ENCODE data around the gene AVEN. TPM values are rescaled to one million over a fixed set of nuclear protein-coding genes. Genes with fewer than 3 reads are reported as not detected.

The AVEN gene
- total and polyA plus RNA-seq, 9 of the 15 experiments (the other 6 are each of a cell fraction or from before 2014, with no cell fraction given): 1.5 to 6.4 (median 4.7) TPM

DNA sequence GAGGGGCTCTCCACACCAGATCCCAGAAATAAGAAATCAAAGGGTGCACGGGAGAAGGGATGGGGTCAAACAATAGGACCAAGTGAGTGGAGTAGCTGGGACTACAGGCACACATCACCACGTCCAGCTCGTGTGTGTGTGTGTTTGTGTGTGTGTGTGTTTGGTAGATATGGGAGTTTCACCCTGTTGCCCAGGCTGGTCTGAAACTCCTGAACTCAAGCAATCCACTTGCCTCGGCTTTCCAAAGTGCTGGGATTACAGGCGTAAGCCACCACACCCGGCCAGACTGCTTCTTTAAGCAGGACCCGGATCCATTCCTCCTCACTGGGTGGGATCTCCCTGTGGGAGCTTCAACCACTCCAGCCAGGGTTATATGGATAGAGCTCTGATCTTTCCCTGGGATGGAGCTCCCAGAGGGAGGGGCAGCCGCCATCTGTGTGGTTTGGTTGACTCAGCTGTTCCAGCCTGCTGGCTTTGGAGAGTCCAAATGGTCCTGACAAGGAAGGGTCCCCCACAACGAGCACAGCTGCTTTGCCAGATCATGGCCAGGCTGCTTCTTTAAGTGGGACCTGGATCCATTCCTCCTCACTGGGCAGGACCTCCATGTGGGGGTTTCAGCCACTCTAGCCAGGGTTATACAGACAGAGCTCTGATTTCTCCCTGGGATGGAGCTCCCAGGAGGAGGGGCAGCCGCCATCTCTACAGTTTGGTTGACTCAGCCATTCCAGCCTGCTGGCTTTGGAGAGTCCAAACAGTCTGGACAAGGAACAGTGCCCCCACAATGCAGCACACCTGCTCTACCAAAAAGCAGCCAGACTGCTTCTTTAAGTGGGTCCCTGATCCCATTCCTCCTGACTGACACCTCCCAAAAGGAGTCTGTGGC, 9.1 kb upstream of the AVEN start:
- no peak overlapping the region for H3K27ac ChIP-seq (ENCODE audit: extremely low read depth, low read depth, low read length)
- H3K4me2 ChIP-seq (ENCODE audit: insufficient read depth, low read length): no peak overlapping the region
- H3K9me1 ChIP-seq (ENCODE audit: control insufficient read depth, insufficient read depth, low read length): no peaks in the 10 kb centered on the region
- no peaks in the 10 kb centered on the region for H3K79me2 ChIP-seq (ENCODE audit: control insufficient read depth, insufficient read depth, low read length)
- peaks cover 7% of the 10 kb centered on the region for H4K20me1 ChIP-seq (replicated peaks; ENCODE audit: control insufficient read depth, insufficient read depth, low read length)
- no peak overlapping the region for H2AFZ ChIP-seq (ENCODE audit: low read depth, low read length)
- 26% methylated on average over 10 of the region's 10 CpGs for WGBS (ENCODE audit: insufficient coverage, low coverage, missing lambda C conversion rate)
- no peak overlapping the region for H3K9ac ChIP-seq (ENCODE audit: insufficient read depth in 1 of 2, low read depth in 2 of 2, low read length in 2 of 2)
- CTCF ChIA-PET (ENCODE audit: low intra/inter-chr PET ratio): no interaction called here
- intact Hi-C loops (cut with micrococcal nuclease): no loop called here
- POLR2A ChIA-PET: interaction anchor here (0.6 to 1.3 kb wide), 9 partner anchors 8 to 423 kb away, joined by 3 to 5 read pairs (median 3); partner anchors contain the start of genes EMC7, KATNBL1, LPCAT4 and PGBD4
- H3K9me3 ChIP-seq (replicated peaks; ENCODE audit: control insufficient read depth, insufficient read depth, low read depth, low read length): no peaks in the 10 kb centered on the region
- BruUV-seq (replicated peaks): no TSS peak
- FAIRE-seq (no peak), ATAC-seq (no peak), DNase-seq (ENCODE audit: extremely low read depth in 1 of 4, low spot score in 3 of 4) (no peak)
- H3K36me3 ChIP-seq (ENCODE audit: control insufficient read depth, insufficient read depth, low read length): no peaks in the 10 kb centered on the region
- in situ Hi-C loops (cut with MboI): loop anchor here (5.0 kb wide), 1 partner anchor 169 kb away; no protein-coding TSS in a partner anchor
- H3K4me3 ChIP-seq: no peak overlapping the region
- peaks cover 5 to 8% of the 10 kb centered on the region in 2 experiments; a peak in 4 of 5 replicates for H3K4me1 ChIP-seq (replicated peaks in 1 of 2; ENCODE audit: control insufficient read depth in 2 of 2, insufficient read depth in 2 of 2, low read length in 2 of 2)
- peaks cover 5% of the 10 kb centered on the region in 2 experiments; a peak in 3 of 5 replicates for H3K27me3 ChIP-seq (ENCODE audit: control insufficient read depth in 2 of 2, insufficient read depth in 2 of 2, low read length in 2 of 2)
- 0 out of 2 replicates have a peak, but pooled peaks have one; percentile 2 for TF ChIP-seq FOXJ3 (CRISPR knock-in tag; IDR thresholded peaks at IDR 0.05)
- no peak for TF ChIP-seq NFYB (IDR thresholded peaks at IDR 0.05; ENCODE audit: extremely low read depth, insufficient read length)
- TF ChIP-seq, protein P1, sequence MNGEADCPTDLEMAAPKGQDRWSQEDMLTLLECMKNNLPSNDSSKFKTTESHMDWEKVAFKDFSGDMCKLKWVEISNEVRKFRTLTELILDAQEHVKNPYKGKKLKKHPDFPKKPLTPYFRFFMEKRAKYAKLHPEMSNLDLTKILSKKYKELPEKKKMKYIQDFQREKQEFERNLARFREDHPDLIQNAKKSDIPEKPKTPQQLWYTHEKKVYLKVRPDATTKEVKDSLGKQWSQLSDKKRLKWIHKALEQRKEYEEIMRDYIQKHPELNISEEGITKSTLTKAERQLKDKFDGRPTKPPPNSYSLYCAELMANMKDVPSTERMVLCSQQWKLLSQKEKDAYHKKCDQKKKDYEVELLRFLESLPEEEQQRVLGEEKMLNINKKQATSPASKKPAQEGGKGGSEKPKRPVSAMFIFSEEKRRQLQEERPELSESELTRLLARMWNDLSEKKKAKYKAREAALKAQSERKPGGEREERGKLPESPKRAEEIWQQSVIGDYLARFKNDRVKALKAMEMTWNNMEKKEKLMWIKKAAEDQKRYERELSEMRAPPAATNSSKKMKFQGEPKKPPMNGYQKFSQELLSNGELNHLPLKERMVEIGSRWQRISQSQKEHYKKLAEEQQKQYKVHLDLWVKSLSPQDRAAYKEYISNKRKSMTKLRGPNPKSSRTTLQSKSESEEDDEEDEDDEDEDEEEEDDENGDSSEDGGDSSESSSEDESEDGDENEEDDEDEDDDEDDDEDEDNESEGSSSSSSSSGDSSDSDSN (IDR thresholded peaks at IDR 0.05; ENCODE audit: borderline replicate concordance in 1 of 2, low read depth in 2 of 2, low read length in 2 of 2): no peak
- no peak for TF ChIP-seq ESRRB (CRISPR knock-in tag; IDR thresholded peaks at IDR 0.05; ENCODE audit: borderline replicate concordance)
- no peak for TF ChIP-seq BDP1 (IDR thresholded peaks at IDR 0.05; ENCODE audit: insufficient read depth, insufficient read length)
- TF ChIP-seq BACH1 (tag; IDR thresholded peaks at IDR 0.05): 0 out of 2 replicates have a peak, but pooled peaks have one; percentile 16
- peak; percentile 51; the same call in 1 of the 2 replicates for TF ChIP-seq HDAC2 (IDR thresholded peaks at IDR 0.05)
- peak; percentile 5; the same call in 1 of the 2 replicates for TF ChIP-seq CEBPG (CRISPR knock-in tag; IDR thresholded peaks at IDR 0.05)
- TF ChIP-seq CEBPG (tag; conservative IDR thresholded peaks at IDR 0.05 in 1 of 2, IDR thresholded peaks at IDR 0.05 in 1 of 2): peak; percentile 6 to 33; a peak in 2 of 4 replicates
- no peak for TF ChIP-seq ZNF668 (CRISPR knock-in tag; IDR thresholded peaks at IDR 0.05)
- TF ChIP-seq ZNF140 (CRISPR knock-in tag; IDR thresholded peaks at IDR 0.05): no peak
- no peak for TF ChIP-seq ZNF445 (CRISPR knock-in tag; IDR thresholded peaks at IDR 0.05; ENCODE audit: low read depth)
- TF ChIP-seq SAFB2 (IDR thresholded peaks at IDR 0.05; ENCODE audit: borderline replicate concordance, low read depth, low read length, severe bottlenecking): no peak
- no peak for TF ChIP-seq BMI1 (IDR thresholded peaks at IDR 0.05; ENCODE audit: low read length)
- no peak for TF ChIP-seq YBX1 (IDR thresholded peaks at IDR 0.05)
- TF ChIP-seq HNRNPL (IDR thresholded peaks at IDR 0.05; ENCODE audit: low read depth, low read length): no peak
- no peak for TF ChIP-seq MAZ (CRISPR knock-in tag; conservative IDR thresholded peaks at IDR 0.05 in 1 of 2, IDR thresholded peaks at IDR 0.05 in 1 of 2)
